Pancreas (tissue), 10 donors: ENCODE data around the gene DTNA. TPM values are rescaled to one million over a fixed set of nuclear protein-coding genes. Genes with fewer than 3 reads are reported as not detected.

Source experiments
- ATAC-seq, 4 donors: fragments of 200-7000 bp; cut with Tn5 transposase; one replicate each; pipeline versions ENCODE4 v1.8.0 to v1.9.1; 2020; ENCODE audit warnings: mild to moderate bottlenecking in 4 of 4, moderate library complexity in 4 of 4
- DNase-seq, 6 donors: peaks; one replicate each; pipeline ENCODE4 v3.0.0-alpha.2; 2020
- FAIRE-seq: peaks from 2 replicates; lab custom pipeline; 2012; peaks lifted over from hg19 to GRCh38; lab: Jason Lieb, UNC
- H3K27ac ChIP-seq, 4 donors: fragments of 200-600 bp; sonication (generic); 1 replicate in 3 of 4; 2 replicates in 1 of 4; pipeline versions ENCODE4 v1.5.0 to v1.8.0; 2020
- H3K27me3 ChIP-seq, 4 donors: fragments of 200-600 bp; one replicate each; pipeline ENCODE4 v1.8.0; 2021
- H3K36me3 ChIP-seq, 3 donors: fragments of 200-600 bp; sonication (generic) in 1 of 3; one replicate each; pipeline versions ENCODE4 v1.5.0 to v1.8.0; 2020 to 2021
- H3K4me1 ChIP-seq, 3 donors: fragments of 200-600 bp; one replicate each; pipeline ENCODE4 v1.8.0; 2021
- H3K4me3 ChIP-seq, 4 donors: fragments of 200-600 bp; sonication (generic) in 2 of 4; one replicate each; pipeline versions ENCODE4 v1.5.0 to v1.8.0; 2020 to 2021
- H3K9me3 ChIP-seq, 4 donors: fragments of 200-600 bp; one replicate each; pipeline ENCODE4 v1.8.0; 2021
- WGBS, 2 donors: extraction: QIAGEN DNeasy Blood & Tissue Kit; methylation state at CpG; one replicate each; pipeline ENCODE4 v1.1.7; 2013; 5-methylcytosine and 5-hydroxymethylcytosine counted together
- intact Hi-C, 3 donors: fragments of 100-400 bp; cut with DNase I; formaldehyde crosslinking; loops; one replicate each; pipeline versions ENCODE4 v1.11.1 to v1.14.2; 2022
- polyA plus RNA-seq, 2 donors: library from polyadenylated mRNA; stranded (reverse); fragments of 200-250 nt; gene quantifications; one replicate each; pipeline ENCODE4 v1.2.3, GENCODE V29; 2013
- total RNA-seq, 6 donors: library from RNA; stranded (reverse); fragmentation: NEBNext Ultra II Directional in 4 of 6; extraction: Animal tissue kit (Norgen Biotek cat#: 25700) in 4 of 6; gene quantifications; one replicate each; pipeline versions ENCODE4 v1.2.1 to v1.2.4, GENCODE V29; 2021 to 2023
- TF ChIP-seq, protein P1 (sequence below), 4 donors: fragments of 200-600 bp; sonication (generic) in 3 of 4; IDR thresholded peaks; one replicate each; pipeline versions ENCODE4 v1.5.0 to v1.8.0; 2021; ENCODE audit warnings: antibody characterized with exemption in 4 of 4
- donor health status: healthy with polysubstance abuse.
- donor health status: DM: no; HTN: no; CAD: no; lungs with moderate emphysema.
- donor health status: DM: no; HTN: no; CAD: no.
- donor health status: control.
- donor health status: control.
- donor health status: Bipolar disorder and iron deficiency.
- donor health status: DM: yes; HTN: yes; CAD: no.
- donor health status: DM: no; HTN: no; CAD: no.
- donor health status: DM: no; HTN: no; CAD: no.
- donor health status: DM: yes; HTN: yes; CAD: no.

The DTNA gene
- total and polyA plus RNA-seq, 8 donors, result 15.3 to 37.5 (median 26.4) TPM

DNA sequence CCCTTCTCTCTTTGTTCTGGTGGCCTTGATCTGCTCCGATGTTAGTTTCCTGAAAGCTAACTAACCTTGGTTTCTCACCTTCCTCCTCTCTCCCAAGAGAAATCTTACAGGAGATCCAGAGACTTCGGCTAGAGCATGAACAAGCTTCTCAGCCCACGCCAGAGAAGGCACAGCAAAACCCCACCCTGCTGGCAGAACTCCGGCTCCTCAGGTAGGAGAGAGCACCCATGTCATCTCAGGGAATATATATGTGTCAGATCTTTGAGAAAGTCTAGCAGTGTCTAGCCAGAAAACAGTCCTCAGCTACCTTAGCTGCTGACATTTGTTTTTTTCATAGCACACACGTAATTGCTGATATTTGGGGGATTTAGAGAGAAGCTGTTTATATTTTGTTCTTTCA, 148.1 kb downstream of the DTNA start:
- Histone ChIP-seq H3K27ac (no peak overlapping the region), H3K36me3 (peaks cover 0 to 6% (median 0%) of the 10 kb centered on the region in 3 donors), H3K4me1 (no peaks in the 10 kb centered on the region), H3K4me3 (no peak overlapping the region), H3K27me3 (no peaks in the 10 kb centered on the region), H3K9me3 (no peaks in the 10 kb centered on the region)
- DNase-seq (no peak), ATAC-seq (no peak), FAIRE-seq (no peak)
- TF ChIP-seq, protein P1, sequence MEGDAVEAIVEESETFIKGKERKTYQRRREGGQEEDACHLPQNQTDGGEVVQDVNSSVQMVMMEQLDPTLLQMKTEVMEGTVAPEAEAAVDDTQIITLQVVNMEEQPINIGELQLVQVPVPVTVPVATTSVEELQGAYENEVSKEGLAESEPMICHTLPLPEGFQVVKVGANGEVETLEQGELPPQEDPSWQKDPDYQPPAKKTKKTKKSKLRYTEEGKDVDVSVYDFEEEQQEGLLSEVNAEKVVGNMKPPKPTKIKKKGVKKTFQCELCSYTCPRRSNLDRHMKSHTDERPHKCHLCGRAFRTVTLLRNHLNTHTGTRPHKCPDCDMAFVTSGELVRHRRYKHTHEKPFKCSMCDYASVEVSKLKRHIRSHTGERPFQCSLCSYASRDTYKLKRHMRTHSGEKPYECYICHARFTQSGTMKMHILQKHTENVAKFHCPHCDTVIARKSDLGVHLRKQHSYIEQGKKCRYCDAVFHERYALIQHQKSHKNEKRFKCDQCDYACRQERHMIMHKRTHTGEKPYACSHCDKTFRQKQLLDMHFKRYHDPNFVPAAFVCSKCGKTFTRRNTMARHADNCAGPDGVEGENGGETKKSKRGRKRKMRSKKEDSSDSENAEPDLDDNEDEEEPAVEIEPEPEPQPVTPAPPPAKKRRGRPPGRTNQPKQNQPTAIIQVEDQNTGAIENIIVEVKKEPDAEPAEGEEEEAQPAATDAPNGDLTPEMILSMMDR (IDR thresholded peaks at IDR 0.05), result no peak
- intact Hi-C loops, result no loop called here
- WGBS, 2 donors, result 92 to 93% methylated on average over 5 of the region's 5 CpGs

- Histone ChIP-seq H3K27me3 (no peaks in the 10 kb centered on the region), H3K36me3 (peaks cover 0 to 6% (median 0%) of the 10 kb centered on the region in 3 donors), H3K4me1 (no peaks in the 10 kb centered on the region), H3K9me3 (no peaks in the 10 kb centered on the region), H3K4me3 (no peak overlapping the region), H3K27ac (no peak overlapping the region)
- TF ChIP-seq, protein P1 (IDR thresholded peaks at IDR 0.05), result no peak
- DNase-seq (no peak), ATAC-seq (no peak), FAIRE-seq (no peak)
- 94 to 96% methylated on average over 7 of the region's 7 CpGs for WGBS, 2 donors
- intact Hi-C loops, result no loop called here
Observed at GRCh38 chr18:34859496-34859895, 149.4 kb downstream of the DTNA start.

GRCh38 chr18:34862561-34862960, 152.5 kb downstream of the DTNA start:
- no peak overlapping the region for H3K27ac ChIP-seq
- ATAC-seq (no peak), FAIRE-seq (no peak), DNase-seq (no peak)
- H3K36me3 ChIP-seq, result peaks cover 0 to 13% (median 0%) of the 10 kb centered on the region in 3 donors
- H3K9me3 ChIP-seq, result no peaks in the 10 kb centered on the region
- no peaks in the 10 kb centered on the region for H3K4me1 ChIP-seq
- WGBS, 2 donors, result 92 to 93% methylated on average over 3 of the region's 3 CpGs
- TF ChIP-seq, protein P1 (IDR thresholded peaks at IDR 0.05), result no peak
- no peaks in the 10 kb centered on the region for H3K27me3 ChIP-seq
- H3K4me3 ChIP-seq, result no peak overlapping the region
- intact Hi-C loops, result no loop called here

DNA sequence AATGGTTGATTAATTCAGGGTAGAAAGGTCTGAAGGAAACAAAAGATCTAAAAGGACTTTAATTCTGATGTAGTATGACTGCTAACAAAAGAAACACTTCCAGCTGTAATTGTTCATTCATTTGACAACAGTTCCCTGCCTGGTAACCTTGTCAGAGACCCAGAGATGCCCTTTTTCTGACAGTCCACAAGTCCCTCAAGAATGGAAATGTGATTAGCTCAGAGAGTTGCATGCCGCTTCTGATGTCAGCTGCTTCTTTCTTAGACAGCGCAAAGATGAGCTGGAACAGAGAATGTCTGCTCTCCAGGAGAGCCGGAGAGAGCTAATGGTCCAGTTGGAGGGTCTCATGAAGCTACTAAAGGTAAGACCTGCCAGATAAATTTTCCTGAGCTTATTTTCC, 153.6 kb downstream of the DTNA start:
- Histone ChIP-seq H3K27me3 (no peaks in the 10 kb centered on the region), H3K27ac (no peak overlapping the region), H3K36me3 (peaks cover 0 to 6% (median 0%) of the 10 kb centered on the region in 3 donors), H3K4me1 (no peaks in the 10 kb centered on the region), H3K4me3 (no peak overlapping the region), H3K9me3 (no peaks in the 10 kb centered on the region)
- intact Hi-C loops, result no loop called here
- 99% methylated on average over 3 of the region's 3 CpGs for WGBS, 2 donors
- FAIRE-seq, result no peak
- no peak for DNase-seq
- TF ChIP-seq, protein P1 (IDR thresholded peaks at IDR 0.05), result no peak
- no peak for ATAC-seq

- no peaks in the 10 kb centered on the region for H3K27me3 ChIP-seq
- no peak overlapping the region for H3K4me3 ChIP-seq
- ATAC-seq (no peak), FAIRE-seq (no peak), DNase-seq (no peak)
- peaks cover 0 to 6% (median 0%) of the 10 kb centered on the region in 3 donors for H3K36me3 ChIP-seq
- WGBS, 2 donors, result 96 to 98% methylated on average over 3 of the region's 3 CpGs
- no peaks in the 10 kb centered on the region for H3K4me1 ChIP-seq
- TF ChIP-seq, protein P1 (IDR thresholded peaks at IDR 0.05), result no peak
- intact Hi-C loops, result no loop called here
- no peak overlapping the region for H3K27ac ChIP-seq
- no peaks in the 10 kb centered on the region for H3K9me3 ChIP-seq
Observed at GRCh38 chr18:34864836-34865497, 154.9 kb downstream of the DTNA start.
